H1 (cell line): ENCODE measurements around the gene PBX1. TPM values are rescaled to one million over a fixed set of nuclear protein-coding genes. Genes with fewer than 3 reads are reported as not detected.

Experiments
- CTBP2 ChIP-seq: IDR thresholded peaks from 2 replicates; pipeline ENCODE4 v1.7.0; 2011; ENCODE audit warnings: borderline replicate concordance, mild to moderate bottlenecking, moderate library complexity, mixed read lengths, low read length; ENCODE audit not compliant: insufficient read depth, insufficient read length
- HDAC2 ChIP-seq, 2 experiments: fragments of 300-600 bp in 1 of 2; sonication (generic) in 1 of 2; IDR thresholded peaks; 2 replicates each; pipeline ENCODE4 v1.6.1; 2011 to 2012; ENCODE audit warnings: low read depth in 2 of 2, low read length in 2 of 2, mild to moderate bottlenecking in 2 of 2, moderate library complexity in 2 of 2, borderline replicate concordance in 1 of 2, inconsistent platforms in 1 of 2
- KDM1A ChIP-seq: fragments of 200-600, 300-600 bp; sonication (generic); IDR thresholded peaks from 2 replicates; pipeline ENCODE4 v1.7.1; 2016; ENCODE audit warnings: mild to moderate bottlenecking, low read length, borderline replicate concordance
- KDM4A ChIP-seq: IDR thresholded peaks from one replicate; pipeline ENCODE4 v1.7.1; 2012; ENCODE audit warnings: low read depth, mild to moderate bottlenecking, moderate library complexity, low read length, inconsistent platforms; ENCODE audit not compliant: severe bottlenecking
- KDM5A ChIP-seq: fragments of 200-600 bp; IDR thresholded peaks from 2 replicates; pipeline ENCODE4 v1.7.1; 2012; ENCODE audit warnings: mild to moderate bottlenecking, low read length, inconsistent platforms, mixed read lengths
- TAF1 ChIP-seq: IDR thresholded peaks from 2 replicates; pipeline ENCODE4 v1.6.1; 2011; ENCODE audit warnings: mild to moderate bottlenecking, low read depth, low read length
- YY1 ChIP-seq: IDR thresholded peaks from 2 replicates; pipeline ENCODE4 v1.6.1; 2011; ENCODE audit warnings: low read depth, mild to moderate bottlenecking, low read length
- polyA plus RNA-seq, 7 experiments: library from polyadenylated mRNA; depleted of rRNA in 3 of 7; stranded (reverse) in 5 of 7; unstranded in 2 of 7; fragments of >200 nt in 5 of 7; fragments of 200-250 nt in 2 of 7; gene quantifications; 1 replicate in 5 of 7; 2 replicates in 1 of 7; 4 replicates in 1 of 7; pipeline versions ENCODE4 v1.2.1 to v1.2.3, GENCODE V29; 2011 to 2013; ENCODE audit warnings: missing spikeins in 2 of 7, mixed read lengths in 2 of 7
- total RNA-seq: library from RNA; stranded (reverse); fragmentation: NEBNext Ultra II Directional; extraction: Animal tissue kit (Norgen Biotek cat#: 25700); gene quantifications from 2 replicates; pipeline ENCODE4 v1.2.1, GENCODE V29; 2021

The PBX1 gene
- total and polyA plus RNA-seq, 2 of the 8 experiments (the other 6 are each of a cell fraction or from before 2014, with no cell fraction given), result 87.4 to 124 TPM

- TF ChIP-seq CTBP2 (no peak), KDM5A (no peak), HDAC2 (IDR thresholded peaks at IDR 0.05; ENCODE audit: borderline replicate concordance in 1 of 2, low read depth in 2 of 2, low read length in 2 of 2) (no peak), KDM4A (no peak), TAF1 (no peak), YY1 (no peak), KDM1A (no peak)
These were observed 8.8 kb downstream of the PBX1 start (continued) for GRCh38 chr1:164567774-164568173.
